Parathyroid adenoma (tissue), 2 donors: ENCODE measurements around the gene CBLN2.
A peak's percentile ranks its signal among the peaks of the same experiment; 100 is the strongest.

Source experiments
- H2AFZ ChIP-seq: fragments of 300-600 bp; sonication (generic); one replicate; pipeline ENCODE4 v1.7.0; 2017; ENCODE audit warnings: antibody characterized with exemption, mild to moderate bottlenecking
- H3K27ac ChIP-seq: fragments of 300-600 bp; sonication (generic); one replicate; pipeline ENCODE4 v1.7.0; 2017
- H3K27me3 ChIP-seq: fragments of 300-600 bp; sonication (generic); one replicate; pipeline ENCODE4 v1.7.0; 2017; ENCODE audit warnings: low read length; ENCODE audit not compliant: control insufficient read depth, insufficient read depth
- H3K36me3 ChIP-seq: fragments of 300-600 bp; sonication (generic); one replicate; pipeline ENCODE4 v1.7.0; 2017; ENCODE audit warnings: low read length; ENCODE audit not compliant: control insufficient read depth, insufficient read depth
- H3K4me1 ChIP-seq: fragments of 300-600 bp; sonication (generic); one replicate; pipeline ENCODE4 v1.7.0; 2017; ENCODE audit warnings: control low read depth
- H3K4me2 ChIP-seq: fragments of 300-600 bp; sonication (generic); one replicate; pipeline ENCODE4 v1.7.0; 2017; ENCODE audit warnings: low read length
- H3K4me3 ChIP-seq: fragments of 300-600 bp; sonication (generic); one replicate; pipeline ENCODE4 v1.7.0; 2017; ENCODE audit warnings: low read depth, low read length
- H3K79me2 ChIP-seq: fragments of 300-600 bp; sonication (generic); one replicate; pipeline ENCODE4 v1.7.0; 2017; ENCODE audit warnings: control low read depth
- H3K9ac ChIP-seq: fragments of 300-600 bp; sonication (generic); one replicate; pipeline ENCODE4 v1.7.0; 2017; ENCODE audit warnings: mild to moderate bottlenecking
- H3K9me3 ChIP-seq: fragments of 300-600 bp; sonication (generic); one replicate; pipeline ENCODE4 v1.7.0; 2017; ENCODE audit warnings: low read length; ENCODE audit not compliant: control insufficient read depth
- TF ChIP-seq, protein P1 (sequence below): fragments of 300-600 bp; sonication (generic); IDR thresholded peaks from one replicate; pipeline ENCODE4 v1.7.0; 2017; ENCODE audit warnings: antibody characterized with exemption, mild to moderate bottlenecking
- donor health status: primary hyperparathyroidism.

The CBLN2 gene

GRCh38 chr18:72566290-72566689, 22.1 kb upstream of the CBLN2 start:
- Histone ChIP-seq H3K79me2 (no peaks in the 10 kb centered on the region), H3K36me3 (no peaks in the 10 kb centered on the region), H3K4me1 (no peaks in the 10 kb centered on the region), H2AFZ (no peak overlapping the region), H3K9me3 (no peaks in the 10 kb centered on the region), H3K27ac (no peak overlapping the region), H3K4me2 (no peak overlapping the region), H3K27me3 (no peaks in the 10 kb centered on the region), H3K9ac (no peak overlapping the region), H3K4me3 (no peak overlapping the region)
- TF ChIP-seq, protein P1, sequence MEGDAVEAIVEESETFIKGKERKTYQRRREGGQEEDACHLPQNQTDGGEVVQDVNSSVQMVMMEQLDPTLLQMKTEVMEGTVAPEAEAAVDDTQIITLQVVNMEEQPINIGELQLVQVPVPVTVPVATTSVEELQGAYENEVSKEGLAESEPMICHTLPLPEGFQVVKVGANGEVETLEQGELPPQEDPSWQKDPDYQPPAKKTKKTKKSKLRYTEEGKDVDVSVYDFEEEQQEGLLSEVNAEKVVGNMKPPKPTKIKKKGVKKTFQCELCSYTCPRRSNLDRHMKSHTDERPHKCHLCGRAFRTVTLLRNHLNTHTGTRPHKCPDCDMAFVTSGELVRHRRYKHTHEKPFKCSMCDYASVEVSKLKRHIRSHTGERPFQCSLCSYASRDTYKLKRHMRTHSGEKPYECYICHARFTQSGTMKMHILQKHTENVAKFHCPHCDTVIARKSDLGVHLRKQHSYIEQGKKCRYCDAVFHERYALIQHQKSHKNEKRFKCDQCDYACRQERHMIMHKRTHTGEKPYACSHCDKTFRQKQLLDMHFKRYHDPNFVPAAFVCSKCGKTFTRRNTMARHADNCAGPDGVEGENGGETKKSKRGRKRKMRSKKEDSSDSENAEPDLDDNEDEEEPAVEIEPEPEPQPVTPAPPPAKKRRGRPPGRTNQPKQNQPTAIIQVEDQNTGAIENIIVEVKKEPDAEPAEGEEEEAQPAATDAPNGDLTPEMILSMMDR: no peak

GRCh38 chr18:72555968-72556367, 11.8 kb upstream of the CBLN2 start:
- H3K27ac ChIP-seq: no peak overlapping the region
- TF ChIP-seq, protein P1: no peak
- H2AFZ ChIP-seq: no peak overlapping the region
- H3K27me3 ChIP-seq: no peaks in the 10 kb centered on the region
- no peaks in the 10 kb centered on the region for H3K36me3 ChIP-seq
- H3K9ac ChIP-seq: no peak overlapping the region
- H3K4me1 ChIP-seq: no peaks in the 10 kb centered on the region
- no peak overlapping the region for H3K4me2 ChIP-seq
- no peaks in the 10 kb centered on the region for H3K9me3 ChIP-seq
- H3K79me2 ChIP-seq: no peaks in the 10 kb centered on the region
- H3K4me3 ChIP-seq: no peak overlapping the region

DNA sequence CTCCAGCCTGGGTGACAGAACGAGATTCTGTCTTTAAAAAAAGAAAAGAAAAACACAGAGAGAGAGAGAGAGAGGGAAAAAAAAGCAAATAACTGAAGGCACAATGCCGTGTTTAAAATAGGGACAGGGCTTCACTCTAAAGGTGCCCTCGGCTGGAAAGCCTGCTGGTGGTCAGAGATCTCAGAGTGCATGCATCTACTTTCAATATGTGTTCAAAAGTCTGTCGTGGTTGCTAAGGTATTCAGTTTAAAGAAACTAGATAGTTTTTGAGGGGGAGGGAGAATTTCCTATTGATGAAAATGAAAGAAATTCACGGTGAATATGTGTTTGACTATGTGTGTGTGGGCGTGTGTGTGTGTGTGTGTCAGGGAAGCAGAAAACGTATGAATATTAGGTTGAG, 11.0 kb upstream of the CBLN2 start:
- H3K9me3 ChIP-seq: no peaks in the 10 kb centered on the region
- no peak overlapping the region for H2AFZ ChIP-seq
- no peak overlapping the region for H3K4me3 ChIP-seq
- no peaks in the 10 kb centered on the region for H3K27me3 ChIP-seq
- H3K27ac ChIP-seq: no peak overlapping the region
- no peaks in the 10 kb centered on the region for H3K4me1 ChIP-seq
- H3K9ac ChIP-seq: no peak overlapping the region
- TF ChIP-seq, protein P1: no peak
- H3K36me3 ChIP-seq: no peaks in the 10 kb centered on the region
- no peak overlapping the region for H3K4me2 ChIP-seq
- H3K79me2 ChIP-seq: no peaks in the 10 kb centered on the region

DNA sequence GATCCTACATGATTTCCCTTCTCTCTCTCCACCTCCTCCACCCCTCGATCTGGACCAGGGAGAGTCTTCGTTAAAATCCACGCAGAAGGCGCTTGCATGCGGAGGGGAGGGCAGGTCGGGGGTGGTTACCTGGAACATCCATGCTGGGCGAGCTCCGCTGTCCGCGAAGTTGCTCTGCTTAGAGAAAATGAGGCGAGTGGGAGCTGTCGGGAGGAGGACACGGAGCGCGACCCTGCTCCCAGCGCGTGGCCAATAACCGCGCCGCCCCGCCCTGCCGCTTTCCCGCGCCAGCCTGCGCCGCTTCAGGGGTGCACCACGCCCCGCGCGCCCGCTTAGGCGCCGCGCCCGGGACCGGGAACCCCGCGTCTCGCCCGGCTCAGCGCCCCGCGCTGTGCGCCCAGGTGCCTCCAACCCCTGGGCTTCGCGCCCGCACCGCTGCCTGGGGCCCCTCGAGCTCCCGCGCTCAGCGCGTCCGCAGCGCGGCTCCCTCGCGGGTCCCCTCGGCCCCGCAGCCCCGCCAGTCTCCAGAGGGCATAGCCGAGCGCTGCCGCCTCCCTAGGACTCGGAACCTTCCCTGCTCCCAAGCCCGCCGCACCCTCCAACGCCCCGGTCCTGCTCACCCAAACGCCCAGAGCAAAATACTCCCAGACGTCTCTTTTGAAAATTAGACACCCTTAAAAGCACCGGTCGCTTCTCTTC, 636 bp downstream of the CBLN2 start:
- H3K4me1 ChIP-seq: no peaks in the 10 kb centered on the region
- H3K36me3 ChIP-seq: no peaks in the 10 kb centered on the region
- no peaks in the 10 kb centered on the region for H3K79me2 ChIP-seq
- no peak overlapping the region for H3K9ac ChIP-seq
- no peak overlapping the region for H2AFZ ChIP-seq
- peak overlapping the region; percentile 61 for H3K4me2 ChIP-seq
- no peaks in the 10 kb centered on the region for H3K9me3 ChIP-seq
- H3K27me3 ChIP-seq: no peaks in the 10 kb centered on the region
- TF ChIP-seq, protein P1: no peak
- no peak overlapping the region for H3K27ac ChIP-seq
- peak overlapping the region; percentile 34 for H3K4me3 ChIP-seq

- Histone ChIP-seq H3K4me2 (no peak overlapping the region), H3K27ac (no peak overlapping the region), H3K9ac (no peak overlapping the region), H3K4me1 (no peaks in the 10 kb centered on the region), H3K79me2 (no peaks in the 10 kb centered on the region), H3K4me3 (no peak overlapping the region), H3K9me3 (no peaks in the 10 kb centered on the region), H2AFZ (no peak overlapping the region), H3K27me3 (no peaks in the 10 kb centered on the region), H3K36me3 (no peaks in the 10 kb centered on the region)
- TF ChIP-seq, protein P1: no peak
These were observed 1.2 kb downstream of the CBLN2 start for GRCh38 chr18:72542984-72543356.
